Naive B cell (primary cell): ENCODE results near the gene VHLL. TPM values are rescaled to one million over a fixed set of nuclear protein-coding genes. Genes with fewer than 3 reads are reported as not detected.

Experiments used
- ATAC-seq, 2 donors: fragments of 150-1000 bp; cut with Tn5 transposase; 2 replicates each; pipeline ENCODE4 v1.10.0; 2021; ENCODE audit warnings: low read depth in 2 of 2, mild to moderate bottlenecking in 2 of 2, moderate library complexity in 2 of 2
- DNase-seq: peaks from one replicate; pipeline ENCODE4 v3.0.0; 2022
- H3K27ac Mint-ChIP-seq, 6 donors: one replicate each; pipeline ENCODE4 v1.8.0; 2020 to 2022; ENCODE audit warnings: mild to moderate bottlenecking in 6 of 6, mixed read lengths in 6 of 6, moderate library complexity in 5 of 6, inconsistent platforms in 2 of 6
- H3K27me3 Mint-ChIP-seq, 3 donors: one replicate each; pipeline ENCODE4 v1.8.0; 2021 to 2022; ENCODE audit warnings: mixed read lengths in 3 of 3, mild to moderate bottlenecking in 1 of 3
- H3K36me3 Mint-ChIP-seq, 2 donors: one replicate each; pipeline ENCODE4 v1.8.0; 2020 to 2022; ENCODE audit warnings: mixed read lengths in 2 of 2, inconsistent platforms in 1 of 2, mild to moderate bottlenecking in 1 of 2
- H3K4me1 Mint-ChIP-seq, 3 donors: one replicate each; pipeline ENCODE4 v1.8.0; 2020 to 2022; ENCODE audit warnings: mixed read lengths in 3 of 3, inconsistent platforms in 1 of 3, mild to moderate bottlenecking in 1 of 3, moderate library complexity in 1 of 3
- H3K4me3 Mint-ChIP-seq, 8 donors: one replicate each; pipeline ENCODE4 v1.8.0; 2020 to 2022; ENCODE audit warnings: mild to moderate bottlenecking in 8 of 8, mixed read lengths in 8 of 8, moderate library complexity in 8 of 8, inconsistent platforms in 2 of 8
- H3K9me3 Mint-ChIP-seq, 7 donors: one replicate each; pipeline ENCODE4 v1.8.0; 2020 to 2022; ENCODE audit warnings: mixed read lengths in 7 of 7, mild to moderate bottlenecking in 5 of 7, inconsistent platforms in 2 of 7, moderate library complexity in 1 of 7
- polyA plus RNA-seq, 6 donors: library from polyadenylated mRNA; unstranded; fragments of 300-500 nt; fragmentation: Illumina TruSeq; gene quantifications; one replicate each; pipeline ENCODE4 v1.2.3, GENCODE V29; 2021; ENCODE audit warnings: low read depth in 6 of 6

VHLL gene
- polyA plus RNA-seq, 6 donors from 2014 or later = not detected

DNA sequence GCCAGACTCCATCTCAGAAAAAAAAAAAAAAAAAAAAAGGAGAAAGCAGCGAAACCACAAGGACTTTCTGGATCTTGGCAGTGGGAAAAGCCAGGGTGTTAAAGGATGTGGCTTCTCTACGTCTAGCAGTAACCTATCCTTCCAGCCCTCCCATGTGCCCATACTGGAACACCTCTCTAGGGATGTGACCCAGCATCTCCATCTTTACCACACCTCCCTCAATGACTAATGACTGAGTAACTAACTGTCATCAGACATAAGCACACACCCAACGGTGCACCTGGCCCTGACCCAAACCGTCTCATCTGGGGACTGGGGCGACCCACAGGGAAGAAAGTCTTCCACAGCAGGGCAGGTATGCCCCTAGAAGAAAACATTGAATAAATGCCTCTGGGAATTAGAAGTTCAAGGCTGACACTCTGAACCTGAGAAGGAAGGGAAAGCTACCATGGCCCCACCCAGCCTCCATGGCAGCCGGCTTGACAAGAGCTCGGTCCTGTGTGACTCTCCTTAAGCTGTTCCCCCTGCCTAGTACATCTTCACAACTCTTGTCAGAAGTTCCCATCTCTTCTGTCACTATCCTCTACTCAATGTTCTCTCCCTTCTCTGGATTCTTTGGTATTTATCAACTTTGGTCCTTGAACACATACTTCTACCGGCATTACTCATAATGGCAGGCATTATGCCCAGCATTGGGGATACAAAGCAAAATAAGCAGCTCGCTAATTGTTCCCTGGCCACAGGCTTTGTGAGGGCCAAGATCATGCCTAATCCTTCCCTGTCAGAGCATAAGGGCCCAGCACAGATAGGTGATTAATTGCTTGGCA lies 36.4 kb downstream of the VHLL start:
- no peak overlapping the region for H3K4me3 Mint-ChIP-seq
- H3K27me3 Mint-ChIP-seq = no peaks in the 10 kb centered on the region
- peaks cover 0 to 8% (median 2%) of the 10 kb centered on the region in 3 donors for H3K4me1 Mint-ChIP-seq
- H3K27ac Mint-ChIP-seq = peak overlapping the region in 1 of 6 donors; percentile 61
- no peak for DNase-seq
- peaks cover 42 to 74% of the 10 kb centered on the region in 2 donors for H3K36me3 Mint-ChIP-seq
- no peaks in the 10 kb centered on the region for H3K9me3 Mint-ChIP-seq
- no peak for ATAC-seq

DNA sequence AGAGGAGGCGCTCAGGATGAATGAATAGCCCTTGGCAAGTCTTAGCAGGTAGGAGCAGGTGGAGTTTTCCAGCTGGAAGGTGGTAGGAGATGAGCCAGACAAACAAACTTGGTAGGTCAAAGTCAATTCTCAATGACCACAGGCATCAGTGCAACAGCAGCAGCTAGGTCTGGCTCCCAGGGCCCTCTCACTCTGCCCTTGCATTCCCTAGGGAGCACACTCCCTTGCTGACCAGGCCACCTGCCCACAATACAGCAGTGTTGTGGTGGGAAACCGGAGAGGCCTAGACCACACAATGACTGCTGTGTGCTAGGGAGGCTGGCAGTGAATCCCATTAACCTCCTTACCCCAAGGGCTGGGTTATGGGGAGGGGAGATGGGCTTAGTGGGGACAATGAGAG lies 38.2 kb downstream of the VHLL start:
- Mint-ChIP-seq H3K4me1 (peaks cover 0 to 2% (median 0%) of the 10 kb centered on the region in 3 donors), H3K36me3 (peaks cover 25 to 56% of the 10 kb centered on the region in 2 donors), H3K4me3 (no peak overlapping the region), H3K9me3 (no peaks in the 10 kb centered on the region), H3K27ac (no peak overlapping the region), H3K27me3 (no peaks in the 10 kb centered on the region)
- ATAC-seq (no peak), DNase-seq (no peak)

DNA sequence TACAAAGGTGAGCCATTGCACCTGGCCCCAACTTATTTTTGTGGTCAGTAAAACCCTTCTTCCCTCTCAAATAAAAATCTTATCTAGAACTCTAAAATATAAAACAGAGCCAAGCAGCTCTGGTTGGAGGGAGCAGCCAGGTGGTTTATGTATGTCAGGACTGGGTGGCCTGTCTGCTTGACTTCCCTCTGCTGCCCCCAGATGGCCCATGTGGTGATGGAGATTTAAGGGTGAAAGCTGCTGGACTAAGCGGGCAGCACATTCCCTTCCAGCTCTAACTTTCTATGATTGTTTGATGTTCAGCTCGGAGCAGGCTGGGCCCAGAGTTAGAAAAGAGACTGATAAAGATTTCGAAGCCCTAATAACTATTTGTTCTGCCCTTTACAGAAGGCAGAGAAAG lies 39.3 kb downstream of the VHLL start:
- Mint-ChIP-seq H3K36me3 (peaks cover 20 to 47% of the 10 kb centered on the region in 2 donors), H3K9me3 (no peaks in the 10 kb centered on the region), H3K27me3 (no peaks in the 10 kb centered on the region), H3K27ac (no peak overlapping the region), H3K4me1 (peaks cover 0 to 2% (median 0%) of the 10 kb centered on the region in 3 donors), H3K4me3 (no peak overlapping the region)
- ATAC-seq (no peak), DNase-seq (no peak)

DNA sequence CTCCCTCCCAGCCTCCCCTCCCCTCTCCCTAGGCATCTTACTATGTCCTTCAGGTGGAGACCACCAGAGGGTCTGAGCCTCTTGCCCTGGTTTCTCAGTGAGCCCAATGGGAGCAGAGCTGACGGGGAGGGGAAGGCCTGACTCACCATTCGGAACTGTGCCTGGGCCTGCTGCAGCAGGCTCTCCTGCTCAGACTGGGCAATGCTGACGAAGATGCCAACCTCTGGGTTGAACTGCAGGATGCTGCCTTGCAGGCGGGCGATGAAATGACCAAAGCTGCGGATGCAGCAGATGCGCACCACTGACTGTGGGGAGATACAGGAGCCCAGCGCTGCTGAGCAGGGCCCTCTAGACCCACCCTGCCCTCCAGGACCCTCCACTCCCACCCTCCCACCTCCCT lies 40.2 kb downstream of the VHLL start:
- H3K9me3 Mint-ChIP-seq = no peaks in the 10 kb centered on the region
- H3K27ac Mint-ChIP-seq = no peak overlapping the region
- H3K36me3 Mint-ChIP-seq = peaks cover 19 to 45% of the 10 kb centered on the region in 2 donors
- no peak overlapping the region for H3K4me3 Mint-ChIP-seq
- ATAC-seq (no peak), DNase-seq (no peak)
- H3K4me1 Mint-ChIP-seq = peaks cover 0 to 2% (median 0%) of the 10 kb centered on the region in 3 donors
- H3K27me3 Mint-ChIP-seq = no peaks in the 10 kb centered on the region

DNA sequence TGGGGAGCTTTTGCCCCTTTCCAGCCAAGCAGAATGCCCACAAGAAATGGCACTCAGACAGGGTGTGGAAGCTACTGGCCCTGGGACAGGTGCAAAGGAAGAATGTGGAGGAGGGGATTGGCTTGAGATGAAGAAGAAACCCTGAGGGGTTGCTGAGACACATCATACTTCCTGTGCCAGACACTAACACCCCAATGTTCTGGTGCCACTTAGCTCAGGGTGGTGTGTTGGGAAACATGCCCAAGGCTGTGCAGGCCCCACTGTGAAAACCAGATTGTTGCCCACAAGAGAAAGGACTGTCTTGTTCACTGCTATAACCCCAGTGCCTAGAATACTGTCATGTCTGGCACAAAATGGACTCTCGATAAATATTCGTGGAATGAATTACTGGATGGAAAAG lies 41.4 kb downstream of the VHLL start:
- DNase-seq (no peak), ATAC-seq (no peak)
- Mint-ChIP-seq H3K36me3 (peaks cover 20 to 45% of the 10 kb centered on the region in 2 donors), H3K4me3 (no peak overlapping the region), H3K9me3 (no peaks in the 10 kb centered on the region), H3K4me1 (peaks cover 0 to 2% (median 0%) of the 10 kb centered on the region in 3 donors), H3K27me3 (no peaks in the 10 kb centered on the region), H3K27ac (peak overlapping the region in 2 of 6 donors; percentile 34 to 64)

DNA sequence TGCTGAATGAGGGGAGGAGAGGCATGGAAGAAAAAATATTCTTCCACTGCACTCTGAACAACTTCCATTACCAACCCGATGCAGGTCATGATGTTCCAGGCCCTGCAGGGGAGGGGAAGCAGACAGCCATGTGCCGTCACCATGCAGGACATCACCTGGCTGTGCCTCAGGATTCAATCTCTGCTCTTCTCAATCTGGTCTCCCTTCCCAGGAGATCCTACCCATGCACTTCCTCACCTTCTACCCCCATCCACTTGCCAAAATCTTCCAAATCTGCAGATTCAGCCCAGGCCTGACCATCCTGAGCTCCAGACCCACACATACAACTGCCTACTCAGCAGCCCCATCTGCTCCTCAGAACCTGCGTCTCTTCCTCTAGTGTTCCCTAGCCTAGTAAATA lies 45.5 kb downstream of the VHLL start:
- Mint-ChIP-seq H3K27me3 (no peaks in the 10 kb centered on the region), H3K9me3 (no peaks in the 10 kb centered on the region), H3K4me1 (no peaks in the 10 kb centered on the region), H3K27ac (no peak overlapping the region), H3K36me3 (peaks cover 5 to 34% of the 10 kb centered on the region in 2 donors), H3K4me3 (no peak overlapping the region)
- DNase-seq (no peak), ATAC-seq (no peak)

DNA sequence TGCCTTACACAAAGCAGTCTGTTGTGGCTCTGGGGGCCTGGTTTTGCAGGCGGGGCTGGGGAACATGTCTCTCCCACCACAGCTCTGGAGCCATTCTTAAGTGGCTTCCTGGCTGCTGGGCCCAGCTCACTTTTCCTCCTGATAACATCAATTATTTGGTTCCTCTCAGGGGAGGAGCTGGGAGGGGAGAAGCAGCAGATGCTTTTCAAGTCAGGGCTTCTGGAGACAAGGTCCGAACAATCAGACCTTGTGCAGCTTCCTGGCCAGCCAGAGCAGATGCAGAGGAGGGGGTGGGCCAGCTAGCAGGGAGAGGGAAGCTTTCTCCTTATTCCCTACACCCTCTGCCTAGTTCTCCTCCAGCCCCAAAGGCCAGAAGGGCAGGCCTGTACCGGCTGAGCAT lies 47.6 kb downstream of the VHLL start:
- Mint-ChIP-seq H3K27ac (no peak overlapping the region), H3K4me1 (no peaks in the 10 kb centered on the region), H3K27me3 (no peaks in the 10 kb centered on the region), H3K36me3 (peaks cover 5 to 27% of the 10 kb centered on the region in 2 donors), H3K9me3 (no peaks in the 10 kb centered on the region), H3K4me3 (no peak overlapping the region)
- no peak for DNase-seq
- ATAC-seq = no peak

DNA sequence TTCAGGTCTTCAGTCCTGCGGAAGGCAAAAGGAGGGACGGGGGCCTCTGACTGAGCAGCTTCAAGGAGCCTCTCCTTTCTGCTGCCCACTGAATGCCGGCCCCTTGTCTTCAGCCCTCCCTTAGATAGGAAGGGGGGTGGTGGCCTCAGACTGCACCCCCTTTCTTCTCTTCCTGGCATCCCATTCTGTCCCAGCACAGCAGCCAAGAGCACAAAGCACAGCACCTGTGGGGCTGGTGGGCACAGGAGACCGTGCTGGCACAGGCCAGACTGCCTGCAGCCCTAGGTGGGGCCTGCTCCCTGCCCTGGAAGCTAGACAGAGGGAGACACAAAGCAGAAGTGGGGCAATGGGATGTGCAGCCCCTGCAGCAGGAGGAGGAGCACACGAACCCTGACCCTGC lies 49.5 kb downstream of the VHLL start:
- H3K27ac Mint-ChIP-seq = peak overlapping the region in 2 of 6 donors; percentile 39 to 41
- H3K27me3 Mint-ChIP-seq = peaks cover 0 to 11% (median 8%) of the 10 kb centered on the region in 3 donors
- H3K4me1 Mint-ChIP-seq = peaks cover 10 to 18% (median 12%) of the 10 kb centered on the region in 3 donors
- H3K9me3 Mint-ChIP-seq = no peaks in the 10 kb centered on the region
- ATAC-seq (no peak), DNase-seq (no peak)
- peak overlapping the region in 1 of 8 donors; percentile 61 for H3K4me3 Mint-ChIP-seq
- H3K36me3 Mint-ChIP-seq = peaks cover 5 to 27% of the 10 kb centered on the region in 2 donors

Other genes starting within 250 kb of the VHLL start
- 1 to 10 TPM; 4.7 to 9.0 (median 6.1) TPM for gene UBQLN4, start 245.5 kb downstream of the VHLL start, polyA plus RNA-seq
- 100 to 1,000 TPM in 5 of 6 donors, 10 to 100 TPM in 1; 99.5 to 139 (median 114) TPM for gene LAMTOR2, start 244.5 kb downstream of the VHLL start, polyA plus RNA-seq
- gene RAB25, start 238.1 kb downstream of the VHLL start, polyA plus RNA-seq = not detected
- gene MEX3A, start 216.8 kb downstream of the VHLL start, polyA plus RNA-seq = under 1 TPM in 2 of 6 donors, not detected in 4; 0.05 to 0.13 TPM
- gene LMNA, start 184.6 kb downstream of the VHLL start, polyA plus RNA-seq = 1 to 10 TPM in 4 of 6 donors, under 1 TPM in 2; 0.33 to 3.0 (median 1.4) TPM
- 10 to 100 TPM; 23.3 to 37.3 (median 29.5) TPM for gene SEMA4A, start 145.7 kb downstream of the VHLL start, polyA plus RNA-seq
- 10 to 100 TPM in 4 of 6 donors, 1 to 10 TPM in 1, not detected in 1; 9.3 to 16.8 (median 12.9) TPM for gene SLC25A44, start 105.2 kb downstream of the VHLL start, polyA plus RNA-seq
- gene PMF1, start 86.3 kb downstream of the VHLL start, polyA plus RNA-seq = 100 to 1,000 TPM; 107 to 157 (median 115) TPM
- 1 to 10 TPM in 1 of 6 donors, not detected in 5; 1.1 TPM for gene BGLAP, start 57.1 kb downstream of the VHLL start, polyA plus RNA-seq
- gene PAQR6, start 51.3 kb downstream of the VHLL start, polyA plus RNA-seq = not detected
- gene SMG5, start 16.5 kb downstream of the VHLL start, polyA plus RNA-seq = 10 to 100 TPM in 5 of 6 donors, 1 to 10 TPM in 1; 8.3 to 30.9 (median 12.6) TPM
- 10 to 100 TPM in 3 of 6 donors, 1 to 10 TPM in 3; 6.9 to 13.0 (median 9.5) TPM for gene TMEM79, start 15.0 kb downstream of the VHLL start, polyA plus RNA-seq
- 10 to 100 TPM in 2 of 6 donors, 1 to 10 TPM in 4; 6.3 to 13.4 (median 8.9) TPM for gene GLMP, start 3.6 kb downstream of the VHLL start, polyA plus RNA-seq
- gene CCT3, start 39.0 kb upstream of the VHLL start, polyA plus RNA-seq = 100 to 1,000 TPM; 161 to 293 (median 183) TPM
- 1 to 10 TPM in 1 of 6 donors, not detected in 5; 1.2 TPM for gene TSACC, start 39.2 kb upstream of the VHLL start, polyA plus RNA-seq
- gene RHBG, start 69.9 kb upstream of the VHLL start, polyA plus RNA-seq = not detected
- 10 to 100 TPM in 3 of 6 donors, 1 to 10 TPM in 3; 6.9 to 15.8 (median 9.1) TPM for gene MEF2D, start 201.5 kb upstream of the VHLL start, polyA plus RNA-seq